Dedifferentiated amniotic fluid mesenchymal stem cell (primary cell): ENCODE measurements around the gene ARL8A.

Source experiments
- DNase-seq: peaks from one replicate; pipeline ENCODE4 v3.0.0-alpha.2; 2016; ENCODE audit errors: extremely low spot score

ARL8A gene

DNA sequence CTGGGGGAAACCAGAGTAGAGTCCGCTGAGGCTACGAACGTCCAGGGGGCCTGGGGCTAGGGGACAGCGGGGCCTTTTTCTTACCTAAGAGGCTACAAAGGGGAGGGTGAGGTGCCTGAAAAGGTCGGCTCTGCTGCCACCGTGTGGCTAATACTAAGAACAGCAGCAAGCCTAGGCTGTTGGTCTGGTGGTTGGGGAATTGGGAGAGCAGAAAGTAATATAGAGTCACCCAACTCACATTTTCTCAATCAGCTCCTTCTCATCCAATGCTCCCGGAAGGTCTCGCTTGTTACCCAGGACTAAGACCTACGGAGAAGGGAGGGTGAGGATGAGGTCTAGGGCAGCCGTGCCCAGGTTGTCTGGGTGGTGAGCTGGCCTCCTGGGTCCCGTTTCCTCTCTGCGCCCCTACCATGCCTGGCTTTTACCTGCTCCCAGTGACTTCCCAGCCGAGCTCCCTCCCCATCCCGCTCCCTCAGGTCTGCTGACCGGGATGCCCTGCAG, 9.3 kb downstream of the ARL8A start:
- peak; percentile 57 for DNase-seq

DNA sequence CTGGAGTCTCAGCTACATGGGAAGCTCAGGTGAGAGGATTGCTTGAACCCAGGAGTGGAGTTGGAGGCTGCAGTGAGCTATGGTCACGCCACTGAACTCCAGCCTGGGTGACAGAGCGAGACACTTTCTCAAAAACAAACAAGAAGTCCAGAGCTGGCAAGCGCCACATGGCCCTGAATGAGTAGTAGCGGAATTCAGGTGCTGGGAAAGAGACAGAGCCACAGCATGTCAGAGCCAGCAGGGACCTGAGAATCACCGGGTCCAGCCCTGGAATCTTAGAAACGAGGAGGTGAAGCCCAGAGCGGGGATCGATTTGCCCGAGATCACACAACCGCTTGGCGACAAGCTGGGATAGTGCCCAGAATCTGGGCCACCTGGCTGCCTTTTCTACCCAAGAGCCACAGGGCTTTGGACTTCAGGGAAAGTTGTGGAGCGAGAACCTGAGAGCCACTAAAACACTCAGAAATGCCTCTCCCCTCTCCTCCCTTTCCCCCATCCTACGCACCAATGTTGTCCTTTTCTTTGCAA, 9.8 kb downstream of the ARL8A start:
- no peak for DNase-seq

DNA sequence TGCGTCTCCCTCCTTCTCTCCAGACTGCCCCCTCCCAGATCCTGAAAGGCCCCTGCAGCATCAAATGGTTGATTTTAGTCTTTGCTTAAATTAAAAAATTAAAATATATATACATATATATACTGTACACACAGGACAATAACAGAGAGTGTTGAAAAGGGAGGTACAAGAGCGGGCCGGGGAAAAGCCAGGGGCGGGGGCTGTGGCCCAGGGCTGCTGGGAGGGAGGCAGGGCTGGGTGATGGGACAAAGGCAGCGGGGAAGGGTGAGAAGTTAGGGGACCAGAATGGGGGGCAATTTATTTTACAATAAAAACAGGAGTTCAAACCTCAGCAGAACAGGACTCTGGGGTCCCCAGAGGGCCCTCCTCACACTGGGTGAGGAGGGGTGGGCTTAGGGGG, 10.5 kb downstream of the ARL8A start:
- DNase-seq, result no peak

DNA sequence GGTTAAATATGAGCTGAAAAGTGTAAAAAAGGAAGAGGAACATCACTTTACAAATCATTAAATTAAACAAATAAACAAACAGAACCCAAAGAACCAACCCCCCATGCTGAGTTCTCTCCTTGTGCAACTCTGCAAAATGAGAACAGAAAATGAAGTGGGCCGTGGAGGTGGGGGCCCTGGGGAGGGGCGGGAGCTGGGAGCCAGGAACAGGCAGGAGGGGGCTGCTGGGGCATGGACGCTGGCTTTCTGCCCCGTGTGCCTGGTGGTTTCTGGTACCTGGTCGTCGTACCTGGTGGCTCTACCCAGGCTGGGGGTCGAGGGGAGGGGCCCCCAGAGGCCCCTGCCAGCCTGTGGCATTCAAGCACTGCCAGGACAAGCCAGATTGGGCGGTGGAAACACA, 11.0 kb downstream of the ARL8A start:
- no peak for DNase-seq

DNA sequence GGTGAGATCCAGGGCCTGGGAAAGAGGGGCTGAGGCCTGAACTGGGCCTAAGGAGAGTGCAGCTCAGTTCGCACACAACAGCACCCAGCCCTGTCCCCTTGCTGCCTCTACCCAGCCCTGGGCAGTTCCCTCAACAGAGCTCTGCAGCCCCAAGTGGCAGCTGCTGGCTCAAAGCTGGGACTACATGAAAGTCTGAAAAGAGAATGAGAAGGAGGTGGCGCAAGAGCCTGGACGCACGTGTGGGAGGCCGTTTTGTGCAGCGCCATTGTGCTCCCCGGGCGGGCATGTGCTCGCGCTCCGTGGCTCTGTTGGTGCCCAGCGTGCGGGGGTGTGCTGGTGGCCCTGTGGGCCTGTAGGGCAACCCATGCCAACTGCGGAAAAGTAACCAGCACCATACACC, 11.5 kb downstream of the ARL8A start:
- no peak for DNase-seq

DNA sequence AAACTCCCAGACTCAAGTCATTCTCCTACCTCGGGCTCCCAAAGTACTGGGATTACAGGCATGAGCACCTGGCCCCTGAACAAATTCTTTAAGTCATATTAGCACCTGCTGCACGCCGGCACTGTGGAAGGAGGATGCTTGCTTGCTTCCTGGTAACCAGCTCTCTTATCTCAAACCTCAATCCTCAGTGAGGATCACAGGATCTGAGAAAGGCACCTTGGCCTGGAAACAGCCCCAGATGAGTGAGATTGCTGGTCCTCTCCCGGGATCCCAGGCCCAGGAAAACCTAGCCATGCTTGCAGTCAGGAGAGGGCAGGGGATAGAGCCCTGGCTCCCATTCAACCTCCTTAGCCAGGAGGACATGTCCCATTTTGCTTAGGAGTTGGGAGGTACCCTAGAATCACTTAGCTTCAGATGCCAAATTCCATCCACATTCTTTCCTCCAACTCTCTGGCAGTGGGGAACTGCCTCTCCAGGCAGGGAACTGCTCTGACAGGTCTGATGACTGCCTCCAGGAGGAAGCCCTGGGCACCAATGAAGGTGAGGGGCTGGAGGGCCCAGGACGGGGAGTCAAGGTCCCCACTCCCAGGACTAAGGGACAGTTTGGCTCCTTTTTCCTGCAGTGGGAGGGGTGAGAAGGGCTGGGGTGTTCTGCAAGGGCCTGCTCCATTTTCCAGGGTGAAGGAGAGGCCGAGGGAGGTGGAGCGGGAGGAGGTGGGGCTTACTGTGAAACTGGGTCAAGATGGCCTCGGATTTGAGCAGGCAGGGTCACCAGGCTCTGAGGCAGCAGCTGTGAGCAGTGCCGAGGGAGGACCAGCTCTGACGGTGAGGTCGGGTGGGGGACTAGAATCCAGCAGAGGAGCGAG, 12.3 kb downstream of the ARL8A start:
- no peak for DNase-seq

DNA sequence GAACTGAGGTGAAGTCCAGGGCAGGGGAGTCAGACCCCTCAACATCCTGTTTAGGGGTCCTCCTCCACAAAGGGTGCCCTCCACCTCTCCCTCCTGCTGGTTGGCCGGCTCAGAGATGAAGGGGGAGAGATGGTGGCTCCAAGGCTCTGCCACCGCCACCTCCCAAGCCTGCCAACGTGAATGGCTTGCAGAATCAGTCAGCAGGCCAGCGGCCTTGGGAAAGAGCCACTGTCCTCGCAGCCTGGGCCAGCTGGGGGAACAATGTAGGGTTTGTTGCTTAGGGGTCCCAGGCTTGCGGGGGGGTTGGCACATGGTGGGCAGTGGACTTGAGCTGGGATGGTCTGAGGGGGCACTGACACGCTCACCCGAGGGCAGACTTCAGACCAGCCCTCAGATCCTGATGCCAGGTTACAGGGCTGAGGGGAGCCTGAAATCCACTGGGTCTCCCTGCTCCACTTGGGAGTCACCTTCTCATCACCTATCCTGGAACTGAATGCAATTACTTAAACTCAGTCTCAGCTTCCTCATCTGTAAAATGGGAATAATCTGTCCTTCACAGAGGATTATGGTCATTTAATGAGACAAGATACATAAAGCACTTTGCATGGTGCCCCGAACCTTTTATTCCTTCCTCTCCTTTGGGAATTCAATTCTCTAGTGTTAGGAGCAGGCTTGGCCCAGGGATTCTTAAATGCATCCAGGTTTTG, 13.6 kb downstream of the ARL8A start:
- no peak for DNase-seq

DNA sequence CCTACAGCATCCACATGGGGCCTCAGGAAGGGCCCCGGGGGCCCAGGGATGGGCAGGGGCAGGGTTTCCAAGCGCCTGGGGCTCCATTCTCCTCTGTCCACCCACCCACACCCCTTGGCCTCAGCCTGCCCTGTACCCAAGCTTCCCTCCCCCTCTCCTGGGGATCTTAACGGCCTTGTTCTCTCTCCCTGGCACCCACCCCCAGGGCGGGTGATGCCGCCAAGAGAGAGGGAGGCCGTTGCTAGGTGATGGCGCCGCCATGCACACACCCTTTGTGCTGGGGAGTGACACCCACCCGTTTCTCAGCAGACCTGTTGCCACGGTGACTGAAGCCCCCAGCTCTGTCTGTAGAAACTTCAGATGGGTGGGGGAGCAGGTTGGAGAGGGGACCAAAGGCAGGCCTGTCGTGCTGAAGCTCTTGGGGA, 14.2 kb downstream of the ARL8A start:
- no peak for DNase-seq

DNA sequence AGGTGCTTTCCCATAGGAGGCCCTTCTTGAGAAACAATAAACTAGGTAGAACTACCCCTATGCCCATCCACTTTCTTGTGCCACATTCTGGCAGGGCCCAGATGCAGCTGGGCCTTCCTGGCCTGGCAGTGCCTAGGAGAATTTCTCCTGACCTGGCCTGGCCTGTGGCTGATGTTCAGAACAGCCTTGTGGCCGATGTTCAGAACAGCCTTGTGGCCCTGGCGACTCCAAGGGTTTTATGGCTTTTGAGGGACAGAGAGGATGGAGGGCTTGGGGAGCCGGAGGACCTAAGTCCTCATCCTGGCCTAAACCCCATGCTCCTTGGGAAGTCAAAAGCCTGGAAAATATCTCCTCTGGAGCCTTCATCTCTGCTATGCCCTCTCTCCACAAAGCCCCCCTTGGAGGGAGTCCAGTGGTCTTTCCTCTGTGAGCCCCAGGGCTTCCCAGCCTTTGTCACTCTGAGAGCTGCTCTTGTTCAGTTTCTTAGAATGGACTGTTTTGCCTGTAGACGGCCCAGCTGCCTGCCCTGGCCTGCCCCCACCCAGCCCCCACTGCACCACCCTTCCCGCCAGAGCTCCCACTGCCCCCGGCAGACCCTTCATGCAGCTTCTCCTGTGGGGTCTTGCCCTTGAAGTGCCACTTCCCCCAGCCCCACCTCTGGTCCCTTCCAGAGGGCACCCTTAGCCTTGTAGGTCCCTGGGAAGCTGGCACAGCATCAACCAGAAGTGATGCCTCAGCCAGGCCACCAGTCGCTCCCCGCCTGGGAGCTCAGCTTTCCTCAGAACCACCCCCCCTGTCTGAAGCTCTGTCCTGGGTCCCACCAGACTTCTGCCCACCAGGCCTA, 14.9 kb downstream of the ARL8A start:
- no peak for DNase-seq

DNA sequence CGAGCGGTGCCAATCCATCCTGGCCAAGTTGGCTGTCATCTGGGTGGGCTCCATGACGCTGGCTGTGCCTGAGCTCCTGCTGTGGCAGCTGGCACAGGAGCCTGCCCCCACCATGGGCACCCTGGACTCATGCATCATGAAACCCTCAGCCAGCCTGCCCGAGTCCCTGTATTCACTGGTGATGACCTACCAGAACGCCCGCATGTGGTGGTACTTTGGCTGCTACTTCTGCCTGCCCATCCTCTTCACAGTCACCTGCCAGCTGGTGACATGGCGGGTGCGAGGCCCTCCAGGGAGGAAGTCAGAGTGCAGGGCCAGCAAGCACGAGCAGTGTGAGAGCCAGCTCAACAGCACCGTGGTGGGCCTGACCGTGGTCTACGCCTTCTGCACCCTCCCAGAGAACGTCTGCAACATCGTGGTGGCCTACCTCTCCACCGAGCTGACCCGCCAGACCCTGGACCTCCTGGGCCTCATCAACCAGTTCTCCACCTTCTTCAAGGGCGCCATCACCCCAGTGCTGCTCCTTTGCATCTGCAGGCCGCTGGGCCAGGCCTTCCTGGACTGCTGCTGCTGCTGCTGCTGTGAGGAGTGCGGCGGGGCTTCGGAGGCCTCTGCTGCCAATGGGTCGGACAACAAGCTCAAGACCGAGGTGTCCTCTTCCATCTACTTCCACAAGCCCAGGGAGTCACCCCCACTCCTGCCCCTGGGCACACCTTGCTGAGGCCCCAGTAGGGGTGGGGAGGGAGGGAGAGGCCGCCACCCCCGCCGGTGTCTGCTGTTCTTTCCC, 16.5 kb downstream of the ARL8A start:
- DNase-seq, result no peak

DNA sequence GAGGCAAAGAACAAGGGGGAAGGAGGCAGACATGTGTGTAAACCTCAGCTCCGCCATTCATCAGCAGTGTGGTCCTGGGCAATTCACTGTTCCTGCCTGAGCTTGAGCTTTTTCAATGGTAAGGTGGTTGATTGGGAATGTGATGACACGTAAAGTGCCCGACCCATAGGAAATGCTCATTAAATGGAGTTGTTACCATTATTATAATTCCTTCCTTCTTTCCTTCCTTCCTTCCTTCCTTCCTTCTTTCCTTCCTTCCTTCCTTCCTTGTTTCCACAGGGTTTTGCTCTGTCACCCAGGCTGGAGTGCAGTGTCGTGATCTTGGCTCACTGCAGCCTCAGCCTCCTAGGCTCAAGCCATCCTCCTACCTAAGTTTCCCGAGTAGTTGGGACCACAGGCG, 17.5 kb downstream of the ARL8A start:
- DNase-seq, result no peak

DNA sequence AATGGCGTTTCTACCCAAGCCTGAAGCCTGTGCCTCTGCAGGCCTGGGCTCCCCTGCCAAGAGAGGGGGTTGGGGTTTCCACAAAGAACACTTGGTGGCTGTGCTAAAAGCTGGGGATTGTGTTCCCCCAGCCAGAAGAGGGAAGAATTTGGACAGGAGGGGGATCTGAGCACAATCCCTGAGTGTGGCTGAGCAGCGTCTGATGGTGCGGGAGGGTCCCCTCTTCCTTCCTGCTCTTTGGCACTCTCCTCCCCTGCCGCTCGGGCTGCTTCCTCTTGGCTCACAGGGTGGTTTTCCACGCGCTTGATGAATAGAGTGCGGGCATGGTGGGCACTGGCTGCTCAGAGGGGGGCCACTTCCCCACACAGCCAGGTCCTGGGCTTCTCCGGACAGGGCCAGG, 18.1 kb downstream of the ARL8A start:
- DNase-seq, result no peak

DNA sequence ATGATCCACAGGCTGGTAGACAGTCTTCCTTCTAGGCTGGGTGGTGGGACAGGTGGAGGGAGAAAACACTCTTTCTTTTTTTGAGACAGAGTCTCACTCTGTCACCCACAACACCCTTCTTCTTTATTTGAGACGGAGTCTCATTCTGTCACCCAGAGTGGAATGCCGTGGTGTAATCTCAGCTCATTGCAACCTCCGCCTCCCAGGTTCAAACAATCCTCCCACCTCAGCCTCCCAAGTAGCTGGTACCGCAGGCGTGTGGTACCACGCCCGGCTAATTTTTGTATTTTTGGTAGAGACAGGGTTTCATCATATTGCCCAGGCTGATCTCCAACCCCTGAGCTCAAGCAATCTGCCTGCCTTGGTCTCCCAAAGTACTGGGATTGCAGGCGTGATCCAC, 18.9 kb downstream of the ARL8A start:
- no peak for DNase-seq

DNA sequence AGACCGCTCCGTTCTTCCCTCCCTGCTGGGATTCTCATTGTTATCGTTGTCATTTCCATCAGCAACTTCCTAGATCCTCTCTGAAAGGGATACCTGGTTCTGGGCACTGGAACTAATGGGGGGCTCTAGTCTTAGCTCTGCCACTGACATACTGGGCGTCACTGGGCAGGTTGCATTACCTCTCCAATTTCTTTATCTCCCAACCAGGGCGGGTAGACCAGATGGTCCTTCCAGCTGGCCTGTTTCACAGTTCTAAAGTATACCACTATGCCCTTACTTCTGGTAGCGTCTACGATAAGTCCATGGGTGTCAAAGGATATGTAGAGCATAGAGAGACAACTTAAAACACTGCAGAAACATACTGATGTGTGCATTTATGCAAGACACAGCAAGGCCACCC, 20.4 kb downstream of the ARL8A start:
- DNase-seq, result no peak

DNA sequence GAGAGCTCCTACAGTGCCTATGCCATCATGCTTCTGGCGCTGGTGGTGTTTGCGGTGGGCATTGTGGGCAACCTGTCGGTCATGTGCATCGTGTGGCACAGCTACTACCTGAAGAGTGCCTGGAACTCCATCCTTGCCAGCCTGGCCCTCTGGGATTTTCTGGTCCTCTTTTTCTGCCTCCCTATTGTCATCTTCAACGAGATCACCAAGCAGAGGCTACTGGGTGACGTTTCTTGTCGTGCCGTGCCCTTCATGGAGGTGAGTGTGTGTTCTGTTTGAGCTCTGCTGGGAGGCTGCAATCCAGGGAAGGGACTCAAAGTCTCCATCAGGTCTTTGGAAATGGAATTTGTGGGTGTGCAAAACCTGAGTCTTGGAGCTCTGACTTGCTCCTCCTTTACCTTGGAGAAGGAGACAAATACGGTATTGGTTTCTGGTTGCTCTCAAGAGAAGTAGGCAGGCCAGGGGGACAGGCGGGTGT, 21.2 kb downstream of the ARL8A start:
- DNase-seq, result no peak

DNA sequence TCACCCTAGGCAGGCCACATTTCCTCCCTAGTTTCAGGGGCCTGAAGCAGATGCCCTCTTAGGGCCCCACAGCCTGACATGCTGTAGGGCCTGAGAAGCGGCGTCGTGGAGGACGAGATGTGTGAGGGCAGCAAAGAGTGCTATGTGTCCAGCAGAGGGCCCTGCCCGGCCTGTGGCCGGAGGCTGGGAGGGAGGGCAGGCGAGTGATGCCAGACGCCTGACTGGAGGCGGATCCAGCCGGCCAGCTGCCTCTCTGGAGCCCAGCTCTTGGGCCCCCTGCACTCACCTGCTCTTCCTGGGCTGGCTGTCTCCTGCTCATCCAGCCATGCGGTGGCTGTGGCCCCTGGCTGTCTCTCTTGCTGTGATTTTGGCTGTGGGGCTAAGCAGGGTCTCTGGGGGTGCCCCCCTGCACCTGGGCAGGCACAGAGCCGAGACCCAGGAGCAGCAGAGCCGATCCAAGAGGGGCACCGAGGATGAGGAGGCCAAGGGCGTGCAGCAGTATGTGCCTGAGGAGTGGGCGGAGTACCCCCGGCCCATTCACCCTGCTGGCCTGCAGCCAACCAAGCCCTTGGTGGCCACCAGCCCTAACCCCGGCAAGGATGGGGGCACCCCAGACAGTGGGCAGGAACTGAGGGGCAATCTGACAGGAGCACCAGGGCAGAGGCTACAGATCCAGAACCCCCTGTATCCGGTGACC, 21.8 kb downstream of the ARL8A start, which contains the start of gene GPR37L1:
Gene GPR37L1 (plus strand): TSS at position 279 of the 697 bp plus-strand sequence. CDS start 47 bp downstream, at position 326.
- DNase-seq, result no peak

DNA sequence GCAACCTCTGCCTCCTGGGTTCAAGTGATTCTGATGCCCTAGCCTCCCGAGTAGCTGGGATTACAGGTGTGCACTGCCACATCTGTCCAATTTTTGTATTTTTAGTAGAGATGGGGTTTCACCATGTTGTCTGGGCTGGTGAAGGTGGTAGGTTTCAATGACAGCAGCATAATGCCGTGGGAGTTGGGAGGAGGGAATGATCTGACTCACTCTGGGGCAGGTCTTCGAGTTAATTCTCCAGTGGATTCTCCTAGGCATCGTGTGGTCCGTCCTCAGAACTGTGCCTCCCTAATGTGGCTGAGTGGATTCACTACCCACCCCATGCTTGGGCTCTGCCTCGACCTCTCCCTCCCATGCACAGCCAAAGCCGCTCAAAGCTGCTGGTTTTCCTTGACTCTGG, 23.5 kb downstream of the ARL8A start:
- DNase-seq, result no peak

DNA sequence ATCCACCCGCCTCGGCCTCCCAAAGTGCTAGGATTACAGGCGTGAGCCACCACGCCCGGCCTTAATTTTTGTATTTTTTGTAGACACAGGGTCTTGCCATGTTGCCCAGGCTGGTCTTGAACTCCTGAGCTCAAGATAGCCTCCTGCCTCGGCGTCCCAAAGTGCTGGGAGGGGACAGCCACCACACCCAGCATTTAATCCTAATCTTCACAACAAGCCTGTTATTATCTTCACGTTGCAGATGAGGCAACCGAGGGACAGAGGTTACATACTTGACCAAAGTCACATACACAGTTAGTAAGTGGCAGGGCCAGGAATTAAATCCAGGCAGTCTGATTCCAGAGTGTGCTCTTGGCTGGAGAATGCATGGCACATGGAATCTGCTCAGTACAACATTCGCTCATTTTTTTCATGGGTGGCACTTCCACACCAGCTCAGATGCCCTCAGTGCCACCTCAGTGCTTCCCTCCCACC, 26.6 kb downstream of the ARL8A start:
- DNase-seq, result no peak

DNA sequence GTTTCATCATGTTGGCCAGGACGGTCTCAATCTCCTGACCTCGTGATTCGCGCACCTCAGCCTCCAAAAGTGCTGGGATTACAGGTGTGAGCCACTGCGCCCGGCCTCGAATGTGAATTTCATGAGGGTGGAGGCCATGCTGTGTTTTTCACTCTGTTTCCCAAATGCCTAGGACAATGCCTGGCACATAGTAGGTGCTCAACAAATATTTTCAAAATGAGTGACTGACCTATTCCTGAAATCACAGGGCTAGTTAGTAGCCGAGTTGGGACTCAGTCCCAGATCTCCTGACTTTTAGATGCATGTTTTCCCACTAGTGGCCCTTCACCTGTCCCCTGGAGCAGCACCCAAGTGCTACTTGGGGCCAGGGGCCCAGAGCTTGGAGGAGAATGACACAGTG, 28.2 kb downstream of the ARL8A start:
- DNase-seq, result no peak

DNA sequence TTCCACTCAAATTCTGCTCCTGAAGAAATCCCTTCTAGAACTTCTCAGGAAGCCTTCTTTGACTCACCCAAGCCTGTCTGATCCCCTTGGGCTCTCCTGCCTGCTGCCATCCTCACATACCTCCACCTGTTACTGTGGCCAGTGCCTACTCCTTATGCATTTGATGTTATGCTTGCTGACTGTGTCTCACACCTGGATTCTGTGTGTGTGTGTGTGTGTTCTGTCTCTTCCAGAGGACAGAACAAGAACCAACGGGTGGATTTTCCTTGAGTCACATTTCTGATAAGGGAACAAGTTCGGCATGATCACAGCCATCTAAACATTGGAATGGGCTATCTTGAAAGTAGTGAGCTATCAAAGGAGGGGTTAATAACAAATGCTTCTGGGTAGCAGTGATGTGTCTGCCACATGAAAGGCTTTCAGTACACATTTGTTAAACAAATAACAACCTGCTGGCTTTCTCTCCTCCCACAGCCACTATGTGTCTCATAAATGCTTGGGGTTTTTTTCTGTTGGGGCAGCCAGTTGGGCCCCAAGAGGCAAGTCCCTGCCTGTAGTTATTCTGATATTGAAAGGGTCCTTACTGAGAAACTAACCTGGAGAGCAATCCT, 30.7 kb downstream of the ARL8A start:
- no peak for DNase-seq
